Kidney capillary endothelial cell (primary cell): Measurements from ENCODE around the gene NAGLU.
A peak's percentile ranks its signal among the peaks of the same experiment; 100 is the strongest.
"Not testable (repeated sequence)": the region's sequence is repeated elsewhere in the genome, so short reads cannot be mapped to it uniquely, and the experiment has no call there.

Experiments used
- DNase-seq: peaks from one replicate; pipeline ENCODE4 v3.0.0-alpha.2; 2018; ENCODE audit warnings: low spot score

Gene NAGLU

DNA sequence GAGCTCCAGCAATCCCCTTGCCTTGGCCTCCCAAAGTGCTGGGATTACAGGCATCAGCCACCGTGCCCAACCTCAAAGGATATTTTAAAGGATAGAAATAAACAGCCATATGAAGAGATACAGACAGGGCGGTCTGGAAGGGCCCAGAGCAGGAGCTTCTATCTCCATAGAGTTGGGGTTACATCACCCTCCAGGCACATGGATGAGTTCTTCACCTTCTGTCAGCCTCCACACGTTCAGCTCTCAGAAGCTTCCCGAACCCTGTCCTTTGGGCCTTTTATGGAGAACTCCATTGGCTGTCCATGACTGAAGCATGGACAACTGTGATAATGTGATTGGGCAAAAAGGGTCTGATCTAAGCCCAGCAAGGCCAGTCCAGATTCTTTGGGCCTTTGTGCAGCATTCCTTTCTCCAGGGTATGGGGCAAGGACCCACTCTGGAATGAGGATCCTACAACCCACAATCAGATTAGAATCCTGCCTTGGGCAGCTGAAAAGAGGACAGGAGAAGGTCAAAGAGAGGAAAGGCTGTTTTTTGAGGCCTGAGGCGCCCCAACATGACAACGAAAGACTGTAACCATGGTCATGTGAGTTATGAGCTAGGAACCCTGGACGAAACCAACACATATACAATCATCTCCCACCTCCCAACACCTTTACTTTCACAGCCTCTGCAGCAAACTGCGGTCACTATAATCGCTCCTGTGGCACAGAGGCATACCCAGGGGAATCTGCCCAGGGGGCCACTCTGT is 9.9 kb downstream of the NAGLU start:
- not testable (repeated sequence) for DNase-seq

DNA sequence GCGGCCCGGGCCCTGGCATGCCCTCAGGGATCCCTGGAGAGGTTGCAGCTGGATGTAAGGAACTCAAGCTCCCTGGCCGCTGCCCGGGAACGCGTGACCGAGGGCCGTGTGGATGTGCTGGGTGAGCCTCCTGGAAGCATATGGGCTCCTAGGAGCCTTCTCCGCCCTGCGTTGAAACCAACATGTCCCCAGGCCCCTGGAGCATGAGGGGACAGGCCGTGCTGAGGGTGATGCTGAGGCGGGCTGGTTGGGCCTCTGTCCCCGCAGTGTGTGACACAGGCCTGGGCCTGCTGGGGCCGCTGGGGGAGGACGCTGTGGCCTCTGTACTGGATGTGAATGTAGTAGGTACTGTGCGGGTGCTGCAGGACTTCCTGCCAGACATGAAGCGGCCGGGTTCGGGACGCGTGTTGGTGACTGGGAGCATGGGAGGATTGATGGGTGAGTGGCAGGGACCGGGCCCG is 11.0 kb downstream of the NAGLU start:
- no peak for DNase-seq

DNA sequence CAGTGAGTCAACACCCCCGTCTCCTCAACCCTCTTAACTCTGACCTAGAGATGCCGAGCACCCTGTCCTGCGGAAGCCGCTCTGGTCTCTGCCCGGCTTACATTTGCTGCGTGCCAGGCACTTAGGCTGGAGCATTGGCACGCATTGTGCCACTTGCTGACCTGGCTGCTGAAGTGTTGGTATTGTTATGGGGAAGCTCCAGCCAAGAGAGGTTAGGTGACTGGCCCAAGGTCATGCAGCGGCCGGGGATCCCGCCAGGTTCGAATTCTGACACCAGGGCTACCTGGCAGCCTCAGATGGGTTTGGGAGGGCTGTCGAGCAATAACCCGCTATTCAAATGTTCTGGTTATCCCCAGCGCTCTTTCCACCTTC is 11.6 kb downstream of the NAGLU start:
- no peak for DNase-seq

DNA sequence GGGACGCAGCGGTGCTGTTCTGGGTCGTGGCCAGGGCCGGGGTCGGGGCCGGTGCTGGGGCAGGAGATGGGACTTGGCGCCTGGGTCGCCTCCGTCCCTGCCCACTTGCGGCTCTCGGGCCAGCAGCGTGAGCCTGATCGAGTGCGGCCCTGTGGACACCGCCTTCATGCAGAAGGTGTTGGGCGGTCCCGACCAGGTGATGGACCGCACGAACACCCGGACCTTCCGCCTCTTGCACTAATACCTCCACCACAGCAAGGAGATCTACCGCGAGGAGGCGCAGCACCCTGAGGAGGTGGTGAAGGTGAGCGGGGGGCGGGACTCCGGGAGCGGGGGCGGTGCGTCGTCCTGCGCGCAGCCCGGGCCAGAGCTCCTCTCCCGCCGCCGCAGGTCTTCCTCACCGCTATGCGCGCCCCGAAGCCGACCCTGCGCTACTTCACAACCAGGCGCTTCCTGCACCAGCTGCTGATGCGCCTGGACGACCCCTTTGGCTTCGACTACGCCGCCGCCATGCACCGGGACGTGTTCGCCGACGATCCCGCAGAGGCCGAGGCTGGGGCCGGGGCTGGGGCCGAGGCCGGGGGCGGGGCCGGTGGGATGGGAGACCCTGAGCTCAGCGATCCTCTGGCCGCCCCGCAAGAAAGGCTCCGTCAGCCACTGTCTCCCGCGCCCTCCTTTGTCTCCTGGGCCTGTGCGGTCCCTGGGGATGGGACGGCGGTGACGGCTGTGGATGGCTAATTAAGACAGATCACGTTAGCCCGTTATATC is 12.2 kb downstream of the NAGLU start:
- DNase-seq, result no peak

DNA sequence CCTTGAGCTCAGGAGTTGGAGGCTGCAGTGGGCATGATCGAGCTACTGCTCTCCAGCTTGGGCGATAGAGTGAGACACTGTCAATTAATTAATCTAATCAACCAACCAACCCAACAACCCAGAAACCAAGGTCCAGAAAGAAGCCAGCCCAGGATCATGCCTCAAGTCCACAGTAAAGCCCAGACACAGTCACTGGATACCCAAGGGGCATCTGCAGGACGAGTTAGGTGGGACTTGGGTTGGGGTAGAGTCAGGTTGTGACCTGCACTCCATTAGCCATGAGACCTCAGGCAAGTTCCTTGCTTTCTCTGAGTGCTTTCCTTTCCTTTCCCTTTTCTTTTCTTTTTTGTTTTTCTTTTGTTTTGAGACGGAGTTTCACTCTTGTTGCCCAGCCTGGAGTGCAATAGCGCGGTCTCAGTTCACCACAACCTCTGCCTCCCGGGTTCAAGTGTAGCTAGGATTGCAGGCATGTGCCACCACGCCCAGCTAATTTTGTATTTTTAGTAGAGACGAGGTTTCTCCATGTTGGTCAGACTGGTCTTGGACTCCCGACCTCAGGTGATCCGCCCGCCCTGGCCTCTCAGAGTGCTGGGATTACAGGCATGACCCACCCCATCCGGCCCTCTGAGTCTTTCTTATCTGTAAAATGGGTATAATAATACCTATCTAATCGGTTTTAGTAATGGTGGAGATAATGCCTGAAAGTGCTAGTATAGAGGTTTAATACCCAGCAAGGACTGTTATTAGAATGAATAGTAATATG is 13.1 kb downstream of the NAGLU start:
- DNase-seq, result no peak

DNA sequence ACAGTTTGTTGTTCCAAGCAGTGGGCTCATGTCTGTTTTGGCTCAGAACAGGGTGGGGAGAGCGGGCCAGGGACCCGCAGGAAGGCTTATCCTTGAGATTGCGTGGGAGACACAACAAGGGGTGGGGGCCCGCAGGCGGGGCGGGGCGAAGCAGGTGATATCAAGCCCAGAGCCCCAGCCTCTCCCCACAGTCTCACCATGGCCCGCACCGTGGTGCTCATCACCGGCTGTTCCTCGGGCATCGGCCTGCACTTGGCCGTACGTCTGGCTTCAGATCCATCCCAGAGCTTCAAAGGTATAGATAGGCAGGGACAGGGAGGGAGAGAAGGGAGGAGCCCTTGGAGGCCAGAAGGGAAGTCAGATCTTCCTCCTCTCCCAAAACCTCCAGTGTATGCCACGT is 16.7 kb downstream of the NAGLU start, which contains the start of gene HSD17B1:
Gene HSD17B1 (plus strand): TSS at position 188 of the 400 bp plus-strand sequence. CDS start 11 bp downstream, at position 199.
- not testable (repeated sequence) for DNase-seq

DNA sequence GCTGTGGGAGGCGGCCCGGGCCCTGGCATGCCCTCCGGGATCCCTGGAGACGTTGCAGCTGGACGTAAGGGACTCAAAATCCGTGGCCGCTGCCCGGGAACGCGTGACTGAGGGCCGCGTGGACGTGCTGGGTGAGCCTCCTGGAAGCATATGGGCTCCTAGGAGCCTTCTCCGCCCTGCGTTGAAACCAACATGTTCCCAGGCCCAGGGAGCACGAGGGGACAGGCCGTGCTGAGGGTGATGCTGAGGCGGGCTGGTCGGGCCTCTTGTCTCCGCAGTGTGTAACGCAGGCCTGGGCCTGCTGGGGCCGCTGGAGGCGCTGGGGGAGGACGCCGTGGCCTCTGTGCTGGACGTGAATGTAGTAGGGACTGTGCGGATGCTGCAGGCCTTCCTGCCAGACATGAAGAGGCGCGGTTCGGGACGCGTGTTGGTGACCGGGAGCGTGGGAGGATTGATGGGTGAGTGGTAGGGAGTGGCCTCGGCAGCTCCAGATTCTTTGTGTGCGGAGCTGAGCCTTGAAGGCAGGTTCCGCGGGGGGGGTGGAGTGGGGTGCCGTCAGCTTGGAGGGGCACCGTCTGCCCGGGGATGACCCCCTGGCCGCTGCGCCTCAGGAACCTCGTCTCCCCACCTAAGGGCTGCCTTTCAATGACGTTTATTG is 17.2 kb downstream of the NAGLU start:
- DNase-seq, result no peak

DNA sequence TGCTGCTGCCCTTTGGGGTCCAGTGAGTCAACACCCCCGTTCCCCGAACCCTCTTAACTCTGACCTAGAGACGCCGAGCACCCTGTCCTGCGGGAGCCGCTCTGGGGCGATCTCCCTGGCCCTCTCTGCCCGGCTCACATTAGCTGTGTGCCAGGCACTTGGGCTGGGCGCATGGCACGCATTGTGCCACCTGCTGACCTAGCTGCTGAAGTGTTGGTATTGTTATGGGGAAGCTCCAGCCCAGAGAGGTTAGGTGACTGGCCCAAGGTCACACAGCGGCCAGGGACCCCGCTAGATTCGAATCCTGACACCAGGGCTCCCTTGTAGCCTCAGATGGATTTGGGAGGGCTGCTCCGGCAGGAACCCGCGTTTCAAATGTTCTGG is 17.8 kb downstream of the NAGLU start:
- DNase-seq, result no peak

DNA sequence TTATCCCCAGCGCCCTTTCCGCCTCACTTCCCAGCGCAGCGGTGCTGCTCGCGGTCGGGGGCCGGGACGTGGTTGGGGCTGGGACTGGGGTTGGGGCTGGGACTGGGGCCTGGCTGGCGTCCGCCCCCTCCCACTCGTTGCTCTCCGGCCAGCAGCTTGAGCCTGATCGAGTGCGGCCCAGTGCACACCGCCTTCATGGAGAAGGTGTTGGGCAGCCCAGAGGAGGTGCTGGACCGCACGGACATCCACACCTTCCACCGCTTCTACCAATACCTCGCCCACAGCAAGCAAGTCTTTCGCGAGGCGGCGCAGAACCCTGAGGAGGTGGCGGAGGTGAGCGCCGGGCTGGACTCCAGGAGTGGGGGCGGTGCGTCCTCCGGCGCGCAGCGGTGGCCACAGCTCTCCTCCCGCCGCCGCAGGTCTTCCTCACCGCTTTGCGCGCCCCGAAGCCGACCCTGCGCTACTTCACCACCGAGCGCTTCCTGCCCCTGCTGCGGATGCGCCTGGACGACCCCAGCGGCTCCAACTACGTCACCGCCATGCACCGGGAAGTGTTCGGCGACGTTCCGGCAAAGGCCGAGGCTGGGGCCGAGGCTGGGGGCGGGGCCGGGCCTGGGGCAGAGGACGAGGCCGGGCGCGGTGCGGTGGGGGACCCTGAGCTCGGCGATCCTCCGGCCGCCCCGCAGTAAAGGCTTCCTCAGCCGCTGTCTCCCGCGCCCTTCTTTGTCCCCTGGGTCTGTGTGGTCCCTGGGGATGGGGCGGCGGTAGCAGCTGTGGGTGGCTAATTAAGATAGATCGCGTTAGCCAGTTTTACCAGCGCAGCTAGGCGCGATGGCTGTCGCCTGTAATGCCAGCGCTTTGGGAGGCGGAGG is 18.4 kb downstream of the NAGLU start:
- peak; percentile 80 for DNase-seq

DNA sequence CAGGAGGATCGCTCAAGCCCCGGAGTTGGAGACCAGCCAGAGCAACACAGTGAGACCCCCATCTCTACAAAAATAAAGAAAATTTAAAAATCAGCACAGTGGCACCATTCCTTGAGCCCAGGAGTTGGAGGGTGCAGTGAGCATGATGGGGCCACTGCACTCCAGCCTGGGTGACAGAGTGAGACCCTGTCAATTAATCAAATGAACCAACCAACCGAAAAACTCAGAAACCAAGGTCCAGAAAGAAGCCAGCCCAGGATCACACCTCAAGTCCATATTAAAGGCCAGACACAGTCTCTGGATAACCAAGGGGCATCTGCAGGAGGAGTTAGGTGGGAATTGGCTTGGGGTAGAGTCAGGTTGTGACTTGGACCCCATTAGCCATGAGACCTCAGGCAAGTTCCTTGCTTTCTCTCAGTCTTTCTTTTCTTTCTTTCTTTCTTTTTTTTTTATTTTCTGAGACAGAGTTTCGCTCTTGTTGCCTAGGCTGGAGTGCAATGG is 19.1 kb downstream of the NAGLU start:
- DNase-seq, result no peak

DNA sequence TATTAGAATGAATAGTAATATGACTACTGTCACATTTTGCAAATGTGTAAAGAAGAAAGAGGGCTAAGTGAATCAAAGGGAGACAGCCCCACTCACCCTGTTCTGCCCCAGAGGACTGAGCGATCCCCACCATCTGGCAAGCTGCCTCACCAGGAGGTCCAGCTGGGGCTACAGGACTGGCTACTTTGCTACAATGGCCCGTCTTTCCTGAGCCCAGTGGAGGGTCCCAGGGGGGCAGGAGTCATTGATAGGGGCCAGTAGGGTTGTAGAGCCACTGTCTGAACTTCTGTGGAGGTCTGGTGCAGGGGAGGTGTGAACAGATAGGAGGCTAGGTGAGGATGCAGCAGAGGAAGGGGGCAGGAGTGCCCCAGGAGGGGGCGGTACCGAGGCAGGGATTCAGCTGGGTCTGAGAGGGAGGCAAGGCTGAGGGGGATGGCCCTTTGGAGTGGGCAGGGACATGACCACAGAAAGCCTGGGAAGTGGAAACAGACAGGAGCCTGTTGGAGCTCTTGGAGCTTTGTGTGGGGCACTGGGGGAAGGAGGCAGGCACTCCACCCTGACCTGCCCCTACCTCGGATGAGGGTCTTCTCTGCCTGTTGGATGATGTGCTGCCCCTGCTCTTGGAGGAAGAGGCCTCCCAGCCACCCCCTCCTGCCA is 20.0 kb downstream of the NAGLU start:
- DNase-seq, result not testable (repeated sequence)

DNA sequence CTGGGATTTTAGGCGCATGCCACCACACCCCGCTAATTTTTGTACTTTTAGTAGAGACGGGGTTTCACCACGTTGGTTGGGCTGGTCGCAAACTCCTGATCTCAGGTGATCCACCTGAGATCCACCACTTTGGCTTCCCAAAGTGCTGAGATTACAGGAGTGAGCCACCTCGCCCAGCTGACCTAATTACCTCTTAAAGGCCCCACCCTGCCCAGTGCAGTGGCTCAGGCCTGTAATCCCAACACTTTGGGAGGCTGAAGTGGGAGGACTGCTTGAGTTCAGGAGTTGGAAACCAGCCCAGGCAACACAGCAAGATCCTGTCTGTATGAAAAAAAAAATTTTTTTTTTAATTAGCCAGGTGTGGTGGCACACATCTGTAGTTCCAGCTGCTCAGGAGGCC is 23.0 kb downstream of the NAGLU start:
- no peak for DNase-seq

DNA sequence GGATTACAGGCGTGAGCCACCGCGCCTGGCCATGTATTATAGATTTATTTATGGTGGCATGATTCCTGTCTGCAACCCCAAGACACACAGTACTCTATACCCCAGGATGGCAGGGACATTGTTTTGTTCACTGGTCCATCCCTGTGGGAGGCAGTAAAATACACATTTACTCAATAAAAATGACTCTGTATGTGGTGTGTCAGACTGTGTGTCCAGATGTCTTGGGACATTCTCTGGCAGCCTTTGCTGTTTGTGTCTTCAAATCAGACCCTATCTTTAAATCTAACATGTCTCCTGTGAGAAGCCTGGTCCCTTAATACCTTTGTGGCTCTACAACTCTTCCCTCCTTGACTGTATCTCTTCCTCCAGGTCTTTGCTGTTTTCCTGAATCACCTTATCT is 24.2 kb downstream of the NAGLU start:
- no peak for DNase-seq

DNA sequence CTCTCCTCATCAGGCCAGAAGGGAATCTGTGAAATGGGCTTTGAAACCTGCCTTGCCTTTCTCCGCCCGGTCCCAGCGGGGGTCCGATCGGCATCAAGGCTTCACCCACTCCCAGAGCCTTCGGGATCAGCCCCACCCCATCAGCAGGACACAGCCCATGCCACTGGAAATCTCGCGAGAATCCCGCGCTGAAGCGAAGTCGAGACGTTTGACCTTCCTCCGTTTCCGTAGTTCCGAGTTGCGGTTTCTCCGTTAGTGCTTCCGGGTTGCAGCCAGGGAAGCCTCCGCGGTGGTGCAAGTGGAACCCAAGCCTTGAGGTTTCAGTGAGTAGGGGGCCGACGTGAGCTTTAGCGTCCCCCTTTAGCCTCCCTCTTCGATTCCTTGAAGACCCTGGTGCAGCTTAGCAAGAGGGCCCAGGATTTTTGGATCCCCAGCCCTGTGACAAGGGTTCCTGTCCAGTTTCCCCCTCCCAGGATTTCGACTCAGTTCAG is 25.9 kb downstream of the NAGLU start, which contains the start of gene COASY:
Gene COASY (plus strand): TSS at position 252 of the 491 bp plus-strand sequence. CDS start 475 bp downstream, outside the sequence.
- peak; percentile 97 for DNase-seq

DNA sequence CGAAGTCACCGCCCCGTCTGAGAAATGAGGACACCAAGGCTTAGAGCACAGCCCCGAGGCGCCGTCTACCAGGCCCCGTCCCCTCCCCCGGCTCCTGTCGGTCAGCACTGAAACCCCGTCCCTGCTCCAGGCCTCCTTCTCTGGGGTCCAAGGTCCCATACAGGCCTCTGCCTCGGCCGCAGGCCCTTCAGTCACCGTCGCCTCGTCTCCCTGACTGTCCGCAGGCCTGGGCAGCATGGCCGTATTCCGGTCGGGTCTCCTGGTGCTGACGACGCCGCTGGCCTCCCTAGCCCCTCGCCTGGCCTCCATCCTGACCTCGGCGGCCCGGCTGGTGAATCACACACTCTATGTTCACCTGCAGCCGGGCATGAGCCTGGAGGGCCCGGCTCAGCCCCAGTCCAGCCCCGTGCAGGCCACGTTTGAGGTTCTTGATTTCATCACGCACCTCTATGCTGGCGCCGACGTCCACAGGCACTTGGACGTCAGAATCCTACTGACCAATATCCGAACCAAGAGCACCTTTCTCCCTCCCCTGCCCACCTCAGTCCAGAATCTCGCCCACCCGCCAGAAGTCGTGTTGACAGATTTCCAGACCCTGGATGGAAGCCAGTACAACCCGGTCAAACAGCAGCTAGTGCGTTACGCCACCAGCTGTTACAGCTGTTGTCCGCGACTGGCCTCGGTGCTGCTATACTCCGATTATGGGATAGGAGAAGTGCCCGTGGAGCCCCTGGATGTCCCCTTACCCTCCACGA is 26.5 kb downstream of the NAGLU start:
- DNase-seq, result no peak

DNA sequence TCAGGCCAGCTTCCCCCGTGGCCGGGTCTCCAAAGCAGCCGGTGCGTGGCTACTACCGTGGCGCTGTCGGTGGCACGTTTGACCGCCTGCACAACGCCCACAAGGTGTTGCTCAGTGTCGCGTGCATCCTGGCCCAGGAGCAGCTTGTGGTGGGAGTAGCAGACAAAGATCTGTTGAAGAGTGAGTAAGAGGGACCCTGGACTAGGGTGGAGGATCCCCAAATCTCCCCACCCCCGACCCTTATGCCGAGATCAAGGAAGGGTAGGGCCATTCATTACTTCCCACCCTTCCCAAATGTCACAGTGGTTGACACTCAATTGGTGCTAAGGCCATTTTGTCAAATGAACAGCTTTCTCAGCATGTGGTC is 27.1 kb downstream of the NAGLU start:
- DNase-seq, result no peak

DNA sequence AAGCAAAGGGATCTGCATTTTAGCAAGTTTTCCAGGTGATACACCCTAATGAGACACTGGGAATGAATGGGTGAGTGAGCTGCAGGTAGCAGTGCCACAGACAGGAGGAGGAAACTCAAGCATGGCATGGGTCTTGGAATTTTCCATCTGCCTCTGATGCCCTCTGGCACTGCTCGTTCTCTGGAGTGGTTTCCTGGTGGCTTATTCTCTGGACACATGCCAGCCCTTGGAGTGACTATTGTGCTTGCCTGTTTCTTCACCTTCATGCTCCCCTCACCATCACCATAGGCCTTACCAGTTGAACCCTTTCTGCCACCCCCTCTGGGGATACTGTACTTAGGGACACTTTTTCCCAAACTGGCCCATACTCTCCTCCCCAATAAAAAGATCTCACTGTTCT is 27.5 kb downstream of the NAGLU start:
- DNase-seq, result no peak

DNA sequence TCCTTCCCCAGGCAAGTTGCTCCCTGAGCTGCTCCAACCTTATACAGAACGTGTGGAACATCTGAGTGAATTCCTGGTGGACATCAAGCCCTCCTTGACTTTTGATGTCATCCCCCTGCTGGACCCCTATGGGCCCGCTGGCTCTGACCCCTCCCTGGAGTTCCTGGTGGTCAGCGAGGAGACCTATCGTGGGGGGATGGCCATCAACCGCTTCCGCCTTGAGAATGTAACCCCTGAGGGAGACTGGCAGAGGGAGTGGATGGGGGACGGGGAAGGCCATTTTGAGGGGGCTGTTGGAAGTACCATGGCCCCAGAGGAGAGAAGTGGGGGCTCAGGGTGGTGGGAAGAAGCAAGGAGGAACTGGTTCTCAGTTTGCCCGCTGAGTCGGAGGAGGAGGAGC is 27.9 kb downstream of the NAGLU start:
- DNase-seq, result no peak

DNA sequence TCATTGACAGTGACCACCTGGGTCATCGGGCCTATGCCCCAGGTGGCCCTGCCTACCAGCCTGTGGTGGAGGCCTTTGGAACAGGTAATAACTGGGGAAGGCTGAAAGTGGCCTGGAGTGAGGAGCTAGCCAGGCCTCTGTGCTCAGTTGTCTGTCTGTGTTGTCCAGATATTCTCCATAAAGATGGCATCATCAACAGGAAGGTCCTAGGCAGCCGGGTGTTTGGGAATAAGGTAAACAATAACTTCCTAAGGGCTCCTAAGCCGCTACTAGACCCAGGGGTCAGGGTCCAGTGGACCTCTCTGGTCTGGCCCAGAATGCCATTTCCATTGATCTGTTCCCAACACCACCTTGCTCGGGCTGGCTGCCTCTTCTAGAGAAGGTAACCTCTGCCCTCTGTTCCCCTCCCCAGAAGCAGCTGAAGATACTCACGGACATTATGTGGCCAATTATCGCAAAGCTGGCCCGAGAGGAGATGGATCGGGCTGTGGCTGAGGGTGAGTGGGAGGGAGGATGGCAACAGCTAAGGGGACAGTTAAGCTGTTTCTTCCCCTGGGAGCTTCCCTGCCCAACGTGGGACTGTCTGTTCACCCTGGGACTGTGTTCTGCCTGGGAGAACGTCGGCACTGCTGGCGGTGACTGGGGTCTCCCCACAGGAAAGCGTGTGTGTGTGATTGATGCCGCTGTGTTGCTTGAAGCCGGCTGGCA is 28.9 kb downstream of the NAGLU start:
- no peak for DNase-seq
